ENCODE measurements around the gene MAST2. TPM values are rescaled to one million over a fixed set of nuclear protein-coding genes. Genes with fewer than 3 reads are reported as not detected.
A peak's percentile ranks its signal among the peaks of the same experiment; 100 is the strongest.
"Not testable (repeated sequence)": the region's sequence is repeated elsewhere in the genome, so short reads cannot be mapped to it uniquely, and the experiment has no call there.

MAST2 gene
- total RNA-seq, 1 experiment from 2014 or later, result 18.4 TPM

DNA sequence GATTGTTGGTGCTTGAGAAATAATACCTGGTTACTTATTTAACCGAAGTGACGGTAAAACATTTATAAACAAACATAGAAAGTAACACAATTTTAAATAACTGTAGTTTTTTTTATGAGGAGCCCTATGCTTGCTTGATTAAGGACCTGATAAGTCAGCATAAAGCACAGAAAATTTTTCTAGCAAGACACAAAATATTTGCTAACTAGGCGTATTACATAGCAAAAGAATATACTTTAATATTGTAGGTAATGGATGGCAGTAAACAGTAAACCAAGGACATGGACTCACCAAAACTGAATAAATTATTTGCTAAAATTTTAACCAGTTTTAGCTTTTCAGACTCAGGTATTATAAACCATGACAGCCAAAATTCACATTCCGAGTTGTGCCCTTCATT, 90.9 kb downstream of the MAST2 start:
- no peak for DNase-seq (ENCODE audit: low spot score)

DNA sequence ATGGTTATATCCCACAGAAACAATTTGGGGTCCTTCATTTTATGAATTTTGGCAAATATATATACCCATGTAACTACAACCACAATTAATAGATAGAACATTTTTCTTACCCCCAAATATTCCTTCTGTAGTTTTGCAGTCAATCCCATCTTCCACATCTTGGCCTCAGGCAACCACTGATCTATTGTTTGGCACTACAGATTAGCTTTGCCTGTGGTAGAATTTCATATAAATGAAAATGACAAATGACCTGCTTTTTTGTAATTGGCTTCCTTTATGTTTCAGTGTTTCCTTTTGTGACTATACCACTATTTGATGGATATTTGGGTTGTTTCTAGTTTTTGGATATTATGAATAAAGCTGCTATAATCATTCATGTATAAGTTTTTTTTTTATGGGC, 91.5 kb downstream of the MAST2 start:
- no peak for DNase-seq (ENCODE audit: low spot score)

DNA sequence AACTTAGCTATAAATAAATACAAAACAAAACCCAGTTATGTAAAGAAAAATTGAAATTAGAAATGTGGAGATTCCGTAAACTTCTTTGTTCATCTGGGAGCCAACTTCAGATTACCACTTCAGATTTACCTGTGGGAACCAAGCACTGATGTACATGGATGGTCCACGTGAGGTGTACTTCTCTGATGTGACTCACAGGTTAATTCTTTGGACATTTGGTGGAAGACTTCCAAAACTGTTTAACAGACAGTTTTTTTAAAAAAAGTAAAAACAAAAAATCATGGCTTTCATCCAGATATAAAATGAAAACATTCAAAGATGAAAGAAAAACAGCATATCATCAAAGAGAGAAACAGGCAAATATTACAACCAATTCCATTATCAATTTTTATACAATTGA, 92.0 kb downstream of the MAST2 start:
- no peak for DNase-seq (ENCODE audit: low spot score)

DNA sequence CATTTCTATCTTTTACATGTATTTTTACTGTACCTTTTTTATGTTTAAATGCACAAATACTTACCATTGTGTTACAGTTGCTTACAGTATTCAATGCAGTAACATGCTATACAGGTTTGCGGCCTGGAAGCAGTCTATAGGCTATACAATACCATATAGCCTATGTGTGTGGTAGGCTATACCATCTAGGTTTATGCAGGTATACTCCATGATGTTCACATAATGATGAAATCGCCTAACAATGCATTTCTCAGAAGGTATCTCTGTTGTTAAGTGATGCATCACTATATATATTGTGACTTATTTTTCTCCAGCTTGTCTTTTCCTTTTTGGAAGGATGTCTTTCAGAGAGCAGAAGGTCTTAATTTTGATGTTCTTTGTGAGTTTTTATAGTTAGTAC, 103.5 kb downstream of the MAST2 start:
- no peak for DNase-seq (ENCODE audit: low spot score)

DNA sequence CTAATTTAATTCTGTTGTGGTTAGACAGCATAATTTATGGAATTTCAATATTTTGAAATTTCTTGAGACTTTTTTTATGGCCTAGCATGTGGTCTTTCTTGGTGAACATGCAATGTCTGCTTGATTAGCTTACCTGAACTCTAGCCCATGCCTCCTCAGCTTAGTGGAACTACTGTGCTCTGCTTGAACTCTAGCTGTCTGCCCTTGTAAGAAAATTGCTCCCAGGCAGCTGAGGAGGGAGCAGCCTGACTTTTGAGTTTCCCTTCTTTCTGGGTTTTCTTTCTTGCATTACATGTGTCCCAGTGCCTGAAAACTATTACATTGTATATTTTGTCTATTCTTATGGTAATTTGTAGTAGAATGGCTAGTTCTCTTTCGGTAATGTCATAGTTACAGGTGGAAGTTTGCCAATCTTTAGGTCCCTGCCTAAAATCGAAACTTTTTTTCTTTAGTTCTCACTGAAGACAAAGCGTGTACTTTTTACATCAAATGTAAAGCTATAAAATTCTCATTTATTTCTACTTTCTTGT, 105.3 kb downstream of the MAST2 start:
- no peak for DNase-seq (ENCODE audit: low spot score)

DNA sequence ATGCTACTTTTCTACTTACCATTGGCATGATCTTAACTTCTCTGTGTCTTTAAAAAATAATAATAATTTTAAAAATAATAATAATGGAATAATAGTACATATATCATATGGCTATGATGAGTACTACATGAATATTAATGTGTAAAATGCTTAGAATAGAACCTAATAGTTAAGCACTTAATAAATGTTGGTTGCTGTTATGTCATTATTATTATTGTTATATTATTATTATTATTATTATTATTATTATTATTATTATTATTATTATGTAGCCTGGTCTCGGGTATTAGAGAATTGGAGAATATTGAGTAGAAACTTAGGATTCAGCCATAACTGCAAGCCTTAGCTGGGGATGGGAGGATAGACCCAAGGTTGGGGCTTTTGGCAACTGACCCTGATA, 108.2 kb downstream of the MAST2 start:
- no peak for DNase-seq (ENCODE audit: low spot score)

DNA sequence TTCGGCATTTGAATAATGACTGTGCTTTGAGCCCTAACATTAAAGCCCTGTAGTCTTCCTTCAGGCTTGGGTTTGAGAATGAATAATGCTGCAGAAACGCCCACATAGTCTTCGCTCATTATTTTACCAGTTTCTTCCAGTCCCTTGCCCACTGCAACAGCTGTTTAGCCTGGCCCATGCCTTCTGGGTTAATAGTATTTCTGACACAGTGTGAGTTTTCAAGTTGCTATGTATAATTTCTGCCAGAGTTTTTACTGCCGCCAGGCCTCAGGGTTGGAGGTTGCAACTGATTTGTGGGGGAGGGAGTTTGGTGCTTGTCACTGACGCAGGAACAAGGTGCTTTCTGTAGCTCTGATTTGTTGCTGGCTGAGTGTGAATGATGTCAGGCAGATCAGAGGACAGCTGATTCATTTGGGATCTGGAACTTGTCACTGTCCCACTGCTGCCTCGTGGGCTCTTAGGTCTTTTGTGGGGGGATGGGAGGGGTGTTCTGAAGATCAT, 109.8 kb downstream of the MAST2 start:
- DNase-seq (ENCODE audit: low spot score), result no peak

DNA sequence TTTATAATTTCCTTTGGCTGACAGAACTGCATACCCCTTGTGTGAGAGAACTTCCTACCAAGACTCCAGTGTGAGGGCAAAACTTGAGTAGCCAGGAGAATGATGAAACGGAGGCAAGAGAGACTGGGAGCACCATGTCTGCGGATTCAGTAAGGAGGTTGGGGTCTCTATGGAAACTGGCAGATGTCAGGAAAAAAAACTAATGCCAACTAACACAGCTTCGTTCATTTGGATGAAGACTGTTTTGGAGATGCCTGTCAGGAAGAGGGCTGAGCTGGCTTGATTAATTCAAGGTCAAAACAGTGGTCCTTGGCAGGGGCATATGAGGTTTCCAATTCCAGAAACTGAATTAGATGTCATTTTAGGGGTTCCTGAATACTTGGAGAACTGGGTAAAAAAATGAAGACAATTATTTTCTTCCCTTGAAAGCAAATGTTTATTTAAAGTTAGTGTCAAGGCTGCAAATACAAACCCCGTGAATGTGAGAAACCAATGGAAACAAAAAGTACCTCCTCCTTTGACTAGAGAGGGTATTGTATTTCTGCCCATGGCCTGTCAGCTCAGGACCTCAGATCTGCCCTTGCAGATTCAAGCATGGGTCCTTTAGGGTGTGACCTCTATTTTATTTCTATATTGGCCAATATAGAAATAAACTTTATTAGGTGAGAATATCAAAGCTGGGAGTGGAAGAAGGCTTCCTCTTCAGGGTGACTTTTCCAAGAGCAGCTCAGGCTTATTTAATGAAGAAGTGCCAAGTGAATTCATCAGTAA, 110.5 kb downstream of the MAST2 start:
- DNase-seq (ENCODE audit: low spot score), result no peak

DNA sequence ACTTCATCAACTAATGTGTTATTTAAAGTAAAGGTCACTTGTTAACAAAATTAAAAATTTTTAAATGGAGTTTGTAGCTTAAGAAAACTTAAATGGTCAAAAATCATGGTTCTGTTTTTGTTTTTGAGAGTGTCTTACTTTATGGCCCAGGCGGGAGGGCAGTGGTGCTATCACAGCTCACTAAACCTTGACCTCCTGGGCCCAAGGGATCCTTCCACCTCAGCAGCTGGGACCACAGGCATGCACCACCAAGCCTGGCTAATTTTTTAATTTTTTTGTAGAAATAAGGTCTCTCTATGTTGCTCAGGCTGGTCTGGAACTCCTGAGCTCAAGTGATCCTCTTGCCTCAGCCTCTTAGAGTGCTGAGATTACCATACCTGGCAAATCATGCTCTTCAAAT, 111.4 kb downstream of the MAST2 start:
- DNase-seq (ENCODE audit: low spot score), result no peak

DNA sequence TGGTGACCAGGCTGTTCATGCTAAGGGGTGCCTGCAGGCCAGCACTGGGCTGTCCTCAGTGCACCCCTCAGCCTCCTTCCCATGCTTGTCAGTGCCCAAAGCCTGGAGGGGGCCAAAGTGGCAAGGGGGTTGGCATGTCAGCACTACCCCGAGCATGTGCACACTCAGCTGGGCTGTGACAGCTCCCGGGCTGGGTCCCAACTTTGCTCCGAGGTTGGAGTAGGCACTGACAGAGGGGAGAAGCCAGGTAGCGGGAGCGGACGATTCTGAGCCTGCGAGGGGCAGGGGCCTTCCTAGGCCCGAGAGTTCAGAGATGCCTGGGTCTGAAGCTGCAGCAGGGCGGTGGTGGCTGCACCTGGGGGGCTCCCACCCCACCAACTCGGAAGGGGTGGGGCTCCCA, 119.0 kb downstream of the MAST2 start:
- no peak for DNase-seq (ENCODE audit: low spot score)

DNA sequence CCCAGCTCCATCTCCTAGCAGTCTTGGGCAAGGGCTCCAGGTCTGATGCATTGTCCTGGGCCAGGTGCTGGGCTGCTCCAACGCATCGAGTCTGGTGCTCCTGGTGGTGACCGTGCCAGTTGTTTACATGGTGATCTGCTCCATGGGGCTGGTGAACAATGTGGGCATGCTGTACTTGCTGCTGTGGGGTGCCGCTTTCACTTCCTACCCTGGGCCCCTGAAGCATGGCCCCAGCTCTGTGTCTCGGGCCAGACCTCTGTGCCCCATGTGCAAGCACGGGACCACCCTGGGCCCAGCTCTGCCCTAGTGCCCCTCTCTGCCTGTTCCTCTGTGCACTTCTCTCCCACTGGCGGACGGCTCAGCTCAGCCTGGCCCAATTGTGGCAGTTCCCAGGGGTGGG, 119.4 kb downstream of the MAST2 start:
- no peak for DNase-seq (ENCODE audit: low spot score)

DNA sequence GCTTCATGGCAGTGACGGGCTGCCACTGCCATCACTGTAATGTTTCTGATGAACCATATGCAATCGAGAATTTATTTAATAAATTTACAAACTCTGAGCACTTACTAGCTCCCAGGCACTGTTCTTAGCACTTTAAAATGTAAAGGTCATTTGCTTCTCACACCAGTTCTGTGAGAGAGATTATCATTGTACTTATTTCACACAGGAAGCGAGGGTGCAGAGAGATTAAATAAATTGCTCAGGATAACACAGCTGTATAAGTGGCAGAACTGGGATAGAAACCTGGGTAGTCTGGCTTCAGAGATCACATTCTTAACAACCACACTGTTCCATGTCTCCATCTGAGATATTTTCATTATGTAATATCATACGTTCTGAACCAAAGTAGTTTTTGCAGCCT, 119.9 kb downstream of the MAST2 start:
- no peak for DNase-seq (ENCODE audit: low spot score)

DNA sequence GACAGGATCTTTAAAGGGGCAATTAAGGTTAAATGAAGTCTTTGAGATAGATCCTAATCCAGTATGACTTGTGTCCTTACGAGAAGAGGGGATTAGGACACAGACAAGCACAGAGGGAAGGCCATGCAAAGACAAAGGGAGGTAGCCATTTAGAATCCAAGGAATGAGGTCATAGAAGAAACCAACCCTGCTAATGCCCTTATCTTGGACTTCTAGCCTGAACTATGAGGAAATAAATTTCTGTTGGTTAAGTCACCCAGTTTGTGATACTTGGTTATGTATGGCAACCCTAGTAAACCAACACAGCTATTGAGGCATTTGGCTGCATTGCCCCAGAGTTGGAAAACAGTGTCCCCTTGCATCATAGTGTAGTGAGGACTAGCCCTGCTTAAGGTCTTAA, 121.3 kb downstream of the MAST2 start:
- no peak for DNase-seq (ENCODE audit: low spot score)

DNA sequence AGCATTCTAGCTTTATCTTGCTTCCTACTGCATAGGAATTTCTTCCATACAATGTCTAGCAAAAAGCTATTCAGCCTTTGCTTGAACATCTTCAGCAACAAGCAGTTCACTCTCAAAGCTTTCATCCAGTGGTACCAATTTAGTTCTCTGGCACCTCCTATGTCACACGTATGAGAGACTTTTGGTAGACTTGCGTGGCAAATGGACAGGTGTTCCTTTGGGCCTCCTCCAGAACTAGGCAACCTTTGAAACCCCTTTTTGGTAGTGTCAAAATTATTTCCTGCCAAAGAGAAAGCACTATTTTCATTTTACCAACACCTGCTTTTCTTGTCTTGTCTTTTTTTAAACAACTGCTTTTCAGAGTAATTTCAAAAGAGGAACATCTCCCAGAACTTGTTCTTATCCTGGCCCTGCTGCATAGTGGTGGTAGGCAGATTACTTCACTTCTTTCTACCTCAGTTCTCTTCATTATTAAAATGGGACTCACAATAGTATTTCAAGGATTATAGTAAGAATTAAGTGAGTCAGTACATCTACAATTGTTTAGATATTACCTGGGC, 122.4 kb downstream of the MAST2 start:
- DNase-seq (ENCODE audit: low spot score), result no peak

DNA sequence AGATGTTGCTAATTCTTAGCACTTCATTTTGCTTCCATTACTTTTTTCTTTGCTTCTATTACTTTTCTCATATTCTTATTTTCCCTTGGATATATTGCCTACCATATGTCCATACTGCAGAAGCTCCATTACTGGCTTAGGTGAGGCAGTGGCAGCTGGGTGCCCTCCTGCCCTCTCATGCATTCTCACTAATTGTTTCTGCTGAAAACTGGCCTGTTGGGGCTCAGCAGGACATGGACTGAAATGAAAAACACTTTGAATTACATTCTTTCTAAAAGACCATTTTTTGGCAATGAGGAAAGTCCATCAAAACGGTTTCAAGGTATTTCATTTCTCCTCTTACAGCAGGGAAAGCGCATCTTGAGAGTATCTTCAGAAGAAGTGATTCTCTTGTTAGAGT, 122.9 kb downstream of the MAST2 start:
- no peak for DNase-seq (ENCODE audit: low spot score)

DNA sequence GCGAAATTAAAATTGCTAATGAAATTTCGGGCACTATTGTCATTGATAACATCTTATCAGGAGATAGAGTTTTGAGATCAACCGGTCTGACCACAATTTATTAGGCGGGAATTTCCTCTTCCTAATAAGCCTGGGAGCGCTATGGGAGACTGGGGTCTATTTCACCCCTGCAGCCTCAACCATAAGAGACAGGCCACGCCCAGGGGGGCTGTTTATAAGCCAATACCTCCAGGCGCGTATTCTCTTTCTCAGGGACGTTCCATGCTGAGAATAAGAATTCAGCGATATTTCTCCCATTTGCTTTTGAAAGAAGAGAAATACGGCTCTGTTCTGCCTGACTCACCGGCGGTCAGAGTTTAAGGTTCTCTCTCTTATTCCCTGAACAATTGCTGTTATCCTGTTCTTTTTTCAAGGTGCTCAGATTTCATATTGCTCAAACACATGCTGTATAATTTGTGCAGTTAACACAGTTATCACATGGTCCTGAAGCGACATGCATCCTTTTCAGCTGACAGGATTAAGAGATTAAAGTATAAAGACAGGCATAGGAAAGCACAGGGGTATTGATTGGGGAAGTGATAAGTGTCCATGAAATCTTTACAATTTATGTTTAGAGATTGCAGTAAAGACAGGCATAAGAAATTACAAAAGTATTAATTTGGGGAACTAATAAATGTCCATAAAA, 124.0 kb downstream of the MAST2 start:
- not testable (repeated sequence) for DNase-seq (ENCODE audit: low spot score)

DNA sequence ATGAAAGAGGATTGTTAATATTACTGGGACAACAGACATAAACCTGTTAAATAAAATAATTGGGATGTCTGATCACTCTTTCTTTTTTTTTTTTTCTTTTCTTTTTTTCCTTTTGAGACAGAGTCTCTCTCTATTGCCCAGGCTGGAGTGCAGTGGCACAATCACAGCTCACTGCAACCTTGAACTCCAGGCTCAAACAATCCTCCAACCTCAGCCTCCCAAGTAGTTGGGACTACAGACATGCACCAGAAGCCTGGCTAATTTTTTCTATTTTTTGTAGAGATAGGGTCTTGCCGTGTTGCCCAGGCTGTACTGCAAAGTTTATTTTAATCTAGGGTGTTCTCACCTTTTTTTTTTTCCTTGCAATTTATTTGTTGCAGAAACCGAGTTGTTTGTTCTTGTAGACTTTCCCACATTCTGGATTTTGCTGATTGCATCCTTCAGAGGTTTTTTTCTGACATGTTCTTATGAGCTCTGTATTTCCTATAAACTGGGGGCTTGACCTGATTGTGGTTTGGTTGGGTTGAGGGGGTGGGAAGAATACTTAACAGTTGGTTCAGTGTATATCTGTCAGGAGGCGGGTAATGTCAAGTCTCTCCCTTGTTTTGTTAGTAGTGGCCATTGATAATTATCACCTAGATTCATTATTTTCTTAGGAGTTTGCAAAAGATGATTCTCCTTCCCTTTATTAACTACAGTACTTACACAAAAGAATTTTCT, 125.2 kb downstream of the MAST2 start:
- no peak for DNase-seq (ENCODE audit: low spot score)

DNA sequence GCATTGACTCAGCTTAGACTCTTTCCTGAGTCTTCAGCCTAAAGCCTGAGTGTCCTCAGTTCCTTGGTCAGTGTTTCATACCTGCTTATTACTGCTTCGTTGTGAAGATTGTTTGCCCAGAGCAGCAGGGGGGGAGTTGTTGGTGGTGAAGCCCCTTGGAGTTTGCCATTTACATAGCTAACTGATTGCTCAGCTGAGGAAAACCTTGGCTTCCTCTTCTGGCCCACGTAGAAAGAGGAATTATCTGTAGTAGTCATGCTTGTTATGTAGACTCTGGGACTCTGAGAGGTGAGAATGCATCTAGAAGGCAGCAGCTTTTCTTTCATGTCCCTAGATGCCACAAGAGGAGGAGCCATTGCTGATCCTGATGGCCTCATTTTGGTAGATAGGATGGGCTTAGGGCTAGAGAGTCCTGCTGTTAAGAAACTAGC, 125.9 kb downstream of the MAST2 start:
- DNase-seq (ENCODE audit: low spot score), result peak; percentile 69

DNA sequence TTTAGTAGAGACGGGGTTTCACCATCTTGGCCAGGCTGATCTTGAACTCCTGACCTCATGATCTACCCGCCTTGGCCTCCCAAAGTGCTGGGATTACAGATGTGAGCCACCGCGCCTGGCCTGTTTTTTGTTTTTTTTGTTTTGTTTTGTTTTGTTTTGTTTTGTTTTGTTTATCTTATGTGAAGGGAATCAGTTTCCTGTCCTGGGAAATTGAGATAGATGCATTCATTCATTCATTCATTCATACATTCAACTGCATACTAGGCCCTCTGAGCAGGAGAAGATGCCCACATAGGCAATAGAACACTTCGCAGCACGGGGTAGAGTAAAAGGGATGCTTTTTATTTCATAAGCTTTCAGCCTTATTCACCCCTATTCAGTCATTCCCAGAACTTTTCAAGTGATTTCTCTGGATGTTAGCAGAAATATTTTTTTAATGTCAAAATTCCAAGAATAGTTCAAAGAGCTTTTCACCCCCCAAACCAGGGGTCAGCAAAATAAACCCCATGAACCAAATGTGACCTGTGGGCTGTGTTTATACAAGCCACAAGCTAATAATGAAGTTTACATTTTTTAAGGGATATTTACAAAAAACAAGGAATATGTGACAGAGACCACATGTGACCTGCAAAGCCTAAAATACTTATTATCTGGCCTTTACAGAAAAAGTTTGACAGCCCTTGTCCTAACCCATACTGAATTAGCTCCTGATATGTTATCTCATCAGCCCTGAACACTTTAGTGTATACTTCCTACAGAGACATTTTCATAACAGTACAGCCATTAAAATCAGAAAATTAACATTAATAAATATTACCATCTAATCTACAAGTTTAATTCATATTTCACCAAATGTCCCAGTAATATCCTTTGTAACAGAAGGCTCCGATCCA, 127.1 kb downstream of the MAST2 start:
- no peak for DNase-seq (ENCODE audit: low spot score)

DNA sequence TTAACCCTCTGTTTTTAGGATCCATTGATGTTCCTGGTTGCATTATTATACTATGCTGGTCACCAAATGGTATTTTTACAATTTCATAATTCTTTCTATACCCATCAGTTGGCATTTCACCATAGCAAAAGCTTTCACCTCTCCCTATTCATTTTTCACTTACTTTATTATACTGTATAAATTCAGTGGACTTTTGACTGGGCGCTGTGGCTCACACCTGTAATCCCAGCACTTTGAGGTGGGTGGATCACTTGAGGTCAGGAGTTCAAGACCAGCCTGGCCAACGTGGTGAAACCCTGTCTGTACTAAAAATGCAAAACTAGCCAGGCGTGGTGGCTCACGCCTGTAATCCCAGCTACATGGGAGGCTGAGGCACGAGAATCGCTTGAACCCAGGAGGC, 128.8 kb downstream of the MAST2 start:
- DNase-seq (ENCODE audit: low spot score), result not testable (repeated sequence)

DNA sequence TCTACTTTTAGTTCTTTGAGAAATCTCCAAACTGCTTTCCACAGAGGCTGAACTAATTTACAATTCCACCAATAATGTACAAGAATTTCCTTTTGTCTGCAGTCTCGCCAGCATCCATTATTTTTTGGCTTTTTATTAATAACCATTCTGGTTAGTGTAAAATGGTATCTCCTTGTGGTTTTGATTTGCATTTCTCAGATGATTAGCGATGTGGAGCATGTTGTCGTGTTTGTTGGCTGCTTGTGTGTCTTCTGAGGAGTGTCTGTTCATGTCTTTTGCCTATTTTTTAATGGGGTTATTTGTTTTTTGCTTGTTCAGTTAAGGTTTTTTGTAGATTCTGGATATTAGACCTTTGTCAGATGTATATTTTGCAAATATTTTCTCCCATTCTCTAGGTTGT, 131.5 kb downstream of the MAST2 start:
- DNase-seq (ENCODE audit: low spot score), result no peak
